GM12865 (cell line): Measurements from ENCODE around the gene SLC25A34.
"Not testable (repeated sequence)": the region's sequence is repeated elsewhere in the genome, so short reads cannot be mapped to it uniquely, and the experiment has no call there.

Experiments used
- DNase-seq: peaks from one replicate; pipeline ENCODE4 v3.0.0; 2010; ENCODE audit warnings: low read depth
- H3K4me3 ChIP-seq: 2 replicates; pipeline ENCODE4 v1.5.1; 2011; ENCODE audit warnings: mild to moderate bottlenecking, low read depth, low read length, control low read depth
- CTCF ChIP-seq: IDR thresholded peaks from 2 replicates; pipeline ENCODE4 v1.5.1; 2011; ENCODE audit warnings: low read length, control low read depth, low read depth, inconsistent platforms; ENCODE audit not compliant: insufficient read depth; ENCODE audit errors: missing control alignments

SLC25A34 gene

GRCh38 chr1:15696956-15697521 is 39.0 kb upstream of the SLC25A34 start:
- DNase-seq: peak; percentile 93
- no peak for TF ChIP-seq CTCF
- H3K4me3 ChIP-seq: peak overlapping the region; percentile 50

- DNase-seq: no peak
- no peak overlapping the region for H3K4me3 ChIP-seq
- no peak for TF ChIP-seq CTCF
Measured at GRCh38 chr1:15698201-15698600, 37.9 kb upstream of the SLC25A34 start.

- H3K4me3 ChIP-seq, DNase-seq: not testable (repeated sequence)
Measured at GRCh38 chr1:15699321-15699720, 36.7 kb upstream of the SLC25A34 start.

GRCh38 chr1:15700508-15700907 is 35.5 kb upstream of the SLC25A34 start:
- H3K4me3 ChIP-seq: no peak overlapping the region
- no peak for DNase-seq
- TF ChIP-seq CTCF: no peak

GRCh38 chr1:15701784-15702183 is 34.3 kb upstream of the SLC25A34 start:
- TF ChIP-seq CTCF: no peak

GRCh38 chr1:15702722-15703550 is 33.1 kb upstream of the SLC25A34 start:
- TF ChIP-seq CTCF: no peak
- no peak for DNase-seq
- no peak overlapping the region for H3K4me3 ChIP-seq

More at GRCh38 chr1:15701784-15702183, 34.3 kb upstream of the SLC25A34 start:
- no peak overlapping the region for H3K4me3 ChIP-seq
- no peak for DNase-seq

GRCh38 chr1:15703562-15703961 is 32.5 kb upstream of the SLC25A34 start:
- H3K4me3 ChIP-seq: no peak overlapping the region
- no peak for TF ChIP-seq CTCF
- no peak for DNase-seq
